Activated CD8-positive, alpha-beta memory T cell treated with anti-CD3 and anti-CD28 coated beads, Interleukin-2, amount 50 U/mL, for 48 hours (primary cell): Measurements from ENCODE around the gene ANGEL2.
"Not testable (repeated sequence)": the region's sequence is repeated elsewhere in the genome, so short reads cannot be mapped to it uniquely, and the experiment has no call there.

Experiments
- DNase-seq: peaks from one replicate; pipeline ENCODE4 v3.0.0-alpha.2; 2020

ANGEL2 gene

DNA sequence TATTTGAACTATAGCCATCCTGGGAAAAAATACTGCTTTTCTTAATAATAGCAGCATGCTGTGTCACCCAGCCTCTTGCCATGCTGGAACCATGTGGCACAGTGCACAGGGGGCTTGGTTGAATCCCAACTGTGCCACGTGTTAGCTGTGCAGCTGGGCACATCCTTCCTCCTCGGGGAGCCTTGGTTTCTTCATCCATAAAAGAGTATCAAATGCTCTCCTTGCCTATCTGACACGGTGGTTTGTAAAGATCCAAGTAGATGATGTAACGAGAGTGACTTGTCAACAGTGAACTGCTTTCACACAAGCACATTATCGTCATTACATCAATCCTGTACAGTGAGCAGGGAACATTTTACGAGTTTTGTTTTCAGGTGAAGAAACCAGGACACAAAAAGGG lies 41.0 kb downstream of the ANGEL2 start:
- DNase-seq = peak; percentile 4

GRCh38 chr1:212973899-212974298 lies 41.8 kb downstream of the ANGEL2 start:
- peak; percentile 15 for DNase-seq

- DNase-seq = peak; percentile 23
These were observed 42.2 kb downstream of the ANGEL2 start for GRCh38 chr1:212973426-212973825.

DNA sequence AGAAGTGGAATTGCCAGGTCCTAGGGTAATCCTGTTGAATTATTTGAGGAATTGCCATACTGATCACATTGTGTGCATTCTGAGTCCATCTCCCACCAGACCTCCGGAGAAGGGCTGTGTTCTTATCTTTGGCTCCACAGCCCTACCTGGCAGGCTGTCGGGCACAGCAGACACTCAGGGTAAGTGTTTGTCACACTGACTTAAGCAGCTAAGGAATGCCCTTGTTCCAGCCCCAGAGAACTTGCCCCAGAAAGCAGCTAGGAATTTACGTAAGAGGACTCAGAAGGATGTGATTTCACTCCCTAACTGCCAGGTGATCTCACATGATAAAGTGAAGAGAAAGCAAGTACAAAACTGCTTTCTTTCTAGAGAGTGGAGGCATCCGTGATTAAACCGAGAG lies 44.4 kb downstream of the ANGEL2 start:
- peak; percentile 23 for DNase-seq

GRCh38 chr1:212970085-212970484 lies 45.6 kb downstream of the ANGEL2 start:
- DNase-seq = peak; percentile 10

DNA sequence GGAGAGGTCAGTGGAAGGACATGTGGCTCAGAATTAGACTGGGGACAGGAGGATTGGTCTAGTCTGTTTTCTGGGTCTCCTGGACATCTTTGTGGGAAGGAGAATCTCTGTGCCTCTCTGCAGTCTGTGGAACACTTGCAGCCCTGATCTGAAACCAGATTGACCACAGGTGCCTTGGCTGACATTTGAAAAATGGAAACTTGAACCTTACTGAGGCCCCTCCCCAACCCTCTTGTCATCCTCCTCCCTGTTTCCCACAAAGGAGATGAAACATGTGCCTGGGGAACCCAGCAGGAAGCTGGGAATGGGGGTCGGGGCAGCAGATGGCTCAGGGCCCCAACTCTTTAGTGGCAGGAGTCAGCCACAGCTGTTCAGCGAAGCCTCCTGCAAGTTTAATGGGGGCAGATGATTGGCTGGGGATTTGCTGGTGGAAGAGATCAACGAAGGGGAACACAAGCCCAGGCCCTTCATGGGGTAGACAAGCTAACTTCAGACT lies 47.3 kb downstream of the ANGEL2 start:
- DNase-seq = no peak

DNA sequence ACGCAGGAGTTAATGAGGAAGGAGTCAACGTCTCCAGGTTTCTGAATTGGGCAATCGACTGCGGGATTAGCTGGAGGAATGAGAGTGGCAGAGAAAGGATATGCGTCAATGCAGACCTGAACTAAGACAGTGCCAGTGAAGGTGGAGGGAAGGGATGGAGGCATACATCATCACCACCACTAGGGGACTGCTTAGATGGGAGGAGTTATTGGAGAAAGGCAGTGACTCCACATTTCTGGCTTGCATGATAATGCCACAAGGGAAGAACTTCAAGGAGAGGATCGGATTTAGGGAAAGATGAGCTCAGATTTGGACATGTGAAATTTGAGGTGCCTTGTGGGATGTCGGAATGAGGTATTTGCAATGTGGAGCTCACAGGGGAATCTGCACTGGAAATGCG lies 47.9 kb downstream of the ANGEL2 start:
- DNase-seq = no peak

- DNase-seq = no peak
These were observed 49.1 kb downstream of the ANGEL2 start for GRCh38 chr1:212966616-212967015.

GRCh38 chr1:212964993-212965392 lies 50.7 kb downstream of the ANGEL2 start:
- not testable (repeated sequence) for DNase-seq

GRCh38 chr1:212964102-212964501 lies 51.6 kb downstream of the ANGEL2 start:
- no peak for DNase-seq

- no peak for DNase-seq
These were observed 53.2 kb downstream of the ANGEL2 start for GRCh38 chr1:212962509-212962908.

DNA sequence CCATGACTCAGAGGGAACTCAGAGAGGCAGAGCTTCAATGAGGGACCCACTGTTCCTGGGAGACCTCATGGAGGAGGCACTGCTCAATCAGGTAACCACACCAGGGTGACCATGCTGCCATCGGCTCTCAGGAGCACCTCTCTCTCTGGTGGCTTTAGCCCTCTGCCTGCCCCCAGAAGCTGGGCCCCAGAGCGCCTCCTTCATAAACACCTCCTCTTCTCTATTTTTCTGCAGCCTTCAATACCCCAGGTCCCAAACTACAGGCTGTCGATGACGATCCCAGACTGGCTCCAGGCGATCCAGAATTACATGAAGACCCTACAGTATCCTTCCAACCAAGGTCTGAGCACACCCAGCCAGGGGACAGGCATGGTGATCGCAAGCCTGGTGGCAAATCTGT lies 54.7 kb downstream of the ANGEL2 start:
- no peak for DNase-seq

- no peak for DNase-seq
These were observed 56.1 kb downstream of the ANGEL2 start for GRCh38 chr1:212959266-212960220.

GRCh38 chr1:212958175-212958574 lies 57.5 kb downstream of the ANGEL2 start:
- DNase-seq = no peak

DNA sequence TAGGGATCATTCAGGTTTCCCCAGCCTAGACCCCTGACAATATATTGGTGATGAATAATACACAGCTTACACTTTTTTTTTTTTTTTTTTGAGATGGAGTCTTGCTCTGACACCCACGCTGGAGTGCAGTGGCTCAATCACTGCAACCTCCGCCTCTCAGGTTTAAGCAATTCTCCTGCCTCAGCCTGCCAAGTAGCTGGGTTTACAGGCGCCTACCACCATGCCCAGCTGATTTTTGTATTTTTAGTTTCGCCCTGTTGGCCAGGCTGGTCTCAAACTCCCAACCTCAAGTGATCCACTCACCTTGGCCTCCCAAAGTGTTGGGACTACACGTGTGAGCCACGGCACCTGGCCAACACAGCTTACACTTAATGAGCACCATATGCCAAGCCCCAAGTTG lies 58.1 kb downstream of the ANGEL2 start:
- no peak for DNase-seq

- no peak for DNase-seq
These were observed 59.6 kb downstream of the ANGEL2 start for GRCh38 chr1:212955961-212956620.

DNA sequence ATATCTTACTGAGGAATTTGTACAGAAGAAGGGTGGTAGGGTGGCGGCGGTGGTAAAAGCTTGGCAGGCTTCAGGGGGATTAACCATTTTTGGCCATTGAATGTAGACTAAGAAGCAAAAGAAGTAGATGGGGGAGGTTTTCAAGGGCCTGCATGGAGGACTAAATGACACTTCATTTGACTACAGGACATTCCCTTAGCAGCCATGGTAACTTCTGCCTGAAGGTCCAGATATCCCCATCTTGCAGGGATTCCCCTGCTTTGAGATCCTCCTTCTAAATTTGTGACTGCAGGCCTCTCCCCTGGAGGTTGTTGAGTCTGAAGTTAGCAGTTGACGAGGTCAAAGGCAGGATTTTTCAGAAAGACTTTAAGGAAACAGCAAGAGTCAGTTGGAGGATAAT lies 60.6 kb downstream of the ANGEL2 start:
- DNase-seq = no peak

- no peak for DNase-seq
These were observed 61.2 kb downstream of the ANGEL2 start for GRCh38 chr1:212954514-212954913.

DNA sequence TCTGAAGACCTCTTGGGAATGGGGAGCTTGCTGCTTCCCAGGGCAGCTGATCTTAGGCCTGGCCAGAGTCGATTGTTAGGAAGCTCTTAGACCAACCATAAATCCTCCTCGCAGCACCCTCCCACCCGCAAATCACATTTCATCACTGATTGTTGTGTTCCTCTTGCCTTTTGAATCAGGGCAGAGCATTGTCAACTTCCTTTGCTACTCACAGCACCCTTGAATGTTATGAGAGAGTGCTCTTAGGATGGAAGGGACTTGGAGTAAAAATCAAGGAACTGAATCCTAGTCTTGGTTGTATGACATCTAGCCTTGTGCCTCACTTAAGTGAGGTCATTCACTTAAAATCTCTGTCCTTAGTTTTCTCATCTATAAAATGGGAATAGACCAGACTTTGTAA lies 62.3 kb downstream of the ANGEL2 start:
- no peak for DNase-seq

DNA sequence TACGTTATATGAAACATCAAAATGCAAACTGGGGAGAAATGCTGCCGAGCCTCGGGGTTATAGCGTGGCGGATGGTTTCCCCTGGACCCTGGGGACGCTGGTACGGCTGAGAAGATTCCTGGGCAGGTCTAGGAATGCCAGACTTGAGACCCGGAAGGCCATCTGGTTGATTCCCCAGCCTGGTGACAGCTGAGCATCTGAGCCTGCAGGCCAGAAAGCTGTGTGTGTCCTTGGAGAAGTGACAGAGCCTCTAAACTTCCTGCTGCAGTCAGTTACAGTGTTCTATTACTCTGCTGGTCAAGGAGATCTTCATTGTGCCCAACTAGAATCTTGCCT lies 63.1 kb downstream of the ANGEL2 start:
- DNase-seq = no peak

GRCh38 chr1:212951947-212952640 lies 63.6 kb downstream of the ANGEL2 start:
- DNase-seq = no peak

DNA sequence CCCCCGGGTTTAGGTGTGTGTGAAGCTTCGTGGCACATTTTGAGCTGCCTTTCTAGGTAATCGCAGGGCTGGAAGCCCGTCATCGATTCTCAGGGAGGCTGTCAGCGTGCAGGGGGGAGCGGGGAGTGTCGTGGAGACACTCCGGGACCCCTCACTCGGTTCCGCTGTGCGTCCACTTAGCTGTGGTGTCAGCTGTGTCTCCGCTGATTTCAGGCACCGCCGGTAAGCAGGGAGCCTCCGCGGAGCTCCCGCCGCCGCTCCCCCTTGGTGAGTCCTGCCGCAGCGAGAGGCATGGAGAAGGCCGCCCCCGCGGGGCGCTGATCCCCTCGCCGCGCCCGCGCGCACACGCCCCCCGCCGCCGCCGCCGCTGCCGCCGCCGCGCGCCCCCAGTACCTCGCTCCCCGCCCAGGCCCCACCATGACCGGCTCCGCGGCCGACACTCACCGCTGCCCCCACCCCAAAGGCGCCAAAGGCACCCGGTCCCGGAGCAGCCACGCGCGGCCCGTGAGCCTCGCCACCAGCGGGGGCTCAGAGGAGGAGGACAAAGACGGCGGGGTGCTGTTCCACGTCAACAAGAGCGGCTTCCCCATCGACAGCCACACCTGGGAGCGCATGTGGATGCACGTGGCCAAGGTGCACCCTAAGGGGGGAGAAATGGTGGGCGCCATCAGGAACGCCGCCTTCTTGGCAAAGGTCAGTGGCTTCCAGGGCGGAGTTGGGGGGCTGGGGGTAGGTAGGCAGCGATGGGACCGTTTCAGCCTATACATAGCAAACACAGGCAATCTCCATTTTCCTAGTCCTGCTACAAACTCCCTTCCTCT lies 64.3 kb downstream of the ANGEL2 start:
- DNase-seq = no peak
